OCI-LY7 (cell line): ENCODE results near the gene MLANA. TPM values are rescaled to one million over a fixed set of nuclear protein-coding genes. Genes with fewer than 3 reads are reported as not detected.

Experiments used
- BruUV-seq: library from RNA; stranded (reverse); fragments of 400-500 nt; replicated peaks from 2 replicates; lab custom pipeline; 2021; lab: Mats Ljungman, UMichigan
- CTCF ChIA-PET: fragments of 300-600 bp; sonication (Branson Sonifier 250); formaldehyde crosslinking; loops from one replicate; lab custom pipeline; 2022; ENCODE audit warnings: antibody characterized with exemption; ENCODE audit not compliant: unreplicated experiment; lab: Charles Lee
- POLR2A ChIA-PET: fragments of 300-600 bp; sonication (Branson Sonifier 250); formaldehyde crosslinking; loops from one replicate; lab custom pipeline; 2022; ENCODE audit warnings: antibody characterized with exemption; lab: Charles Lee
- DNase-seq: peaks from one replicate; pipeline ENCODE4 v3.0.0-alpha.2; 2015; ENCODE audit warnings: low spot score
- H2AFZ ChIP-seq: fragments of 200-600 bp; sonication (generic), shearing (Covaris generic); 2 replicates; pipeline ENCODE4 v1.6.1; 2014; ENCODE audit warnings: mild to moderate bottlenecking, antibody characterized with exemption, low read length, moderate library complexity
- H3K27ac ChIP-seq: fragments of 200-600 bp; sonication (generic); 2 replicates; pipeline ENCODE4 v1.5.1; 2014; ENCODE audit warnings: mixed run types, low read depth, mild to moderate bottlenecking, moderate library complexity, low read length, inconsistent platforms; ENCODE audit not compliant: poor library complexity, severe bottlenecking
- H3K36me3 ChIP-seq: fragments of 200-600 bp; sonication (generic); 2 replicates; pipeline ENCODE4 v1.6.1; 2014; ENCODE audit warnings: mild to moderate bottlenecking, antibody characterized with exemption, low read length, moderate library complexity, mixed read lengths; ENCODE audit not compliant: insufficient read depth
- H3K4me1 ChIP-seq: fragments of 200-600 bp; sonication (generic); 2 replicates; pipeline ENCODE4 v1.5.1; 2014; ENCODE audit warnings: mild to moderate bottlenecking, low read length; ENCODE audit not compliant: insufficient read depth, poor library complexity, severe bottlenecking
- H3K4me2 ChIP-seq: fragments of 200-600 bp; sonication (generic); 2 replicates; pipeline ENCODE4 v1.6.1; 2014; ENCODE audit warnings: mild to moderate bottlenecking, low read length
- H3K4me3 ChIP-seq: fragments of 200-600 bp; sonication (generic); 2 replicates; pipeline ENCODE4 v1.5.1; 2014; ENCODE audit warnings: mild to moderate bottlenecking, low read depth, low read length; ENCODE audit not compliant: poor library complexity, severe bottlenecking
- H3K79me2 ChIP-seq: fragments of 200-600 bp; sonication (generic); 2 replicates; pipeline ENCODE4 v1.6.1; 2016; ENCODE audit warnings: low read depth, mild to moderate bottlenecking, low read length, moderate library complexity, mixed read lengths; ENCODE audit not compliant: insufficient read depth
- H3K9me2 ChIP-seq: fragments of 200-600 bp; sonication (generic); 2 replicates; pipeline ENCODE4 v1.6.1; 2016; ENCODE audit warnings: mild to moderate bottlenecking, low read length, mixed read lengths; ENCODE audit not compliant: insufficient read depth
- H3K9me3 ChIP-seq: fragments of 200-600 bp; sonication (generic); 2 replicates; pipeline ENCODE4 v1.6.1; 2014; ENCODE audit warnings: mild to moderate bottlenecking, mixed run types, low read length, mixed read lengths
- H4K20me1 ChIP-seq: fragments of 200-600 bp; sonication (generic); 2 replicates; pipeline ENCODE4 v1.6.1; 2014; ENCODE audit warnings: mild to moderate bottlenecking, antibody characterized with exemption, low read length, moderate library complexity, mixed read lengths; ENCODE audit not compliant: insufficient read depth
- EZH2phosphoT487 ChIP-seq: fragments of 200-600 bp; sonication (generic); IDR thresholded peaks from 2 replicates; pipeline ENCODE4 v1.6.1; 2018; ENCODE audit warnings: low read depth, borderline replicate concordance, mild to moderate bottlenecking, mixed run types, antibody characterized with exemption, low read length, moderate library complexity, mixed read lengths
- intact Hi-C: fragments of 100-400 bp; cut with micrococcal nuclease; formaldehyde crosslinking; loops from one replicate; pipeline ENCODE4 v1.10.0; 2022; ENCODE audit not compliant: unreplicated experiment
- total RNA-seq, 2 experiments: library from RNA; depleted of rRNA in 1 of 2; stranded (reverse); fragments of >200 nt in 1 of 2; shearing (Covaris generic) in 1 of 2; gene quantifications; 2 replicates each; pipeline ENCODE4 v1.2.3, GENCODE V29; 2014 to 2022
- TF ChIP-seq, protein P1 (sequence below): fragments of 200-600 bp; sonication (generic); conservative IDR thresholded peaks from 2 replicates; pipeline ENCODE4 v1.5.1; 2014; ENCODE audit warnings: mild to moderate bottlenecking, antibody characterized with exemption, low read length, moderate library complexity, mixed read lengths

The MLANA gene
- total RNA-seq, 2 experiments from 2014 or later = not detected

- ChIA-PET POLR2A (interaction anchor here (0.7 to 1.5 kb wide), 5 partner anchors 11 to 558 kb away, joined by 3 to 4 read pairs (median 3); no protein-coding TSS in a partner anchor), CTCF (no interaction called here)
- no TSS peak for BruUV-seq
- TF ChIP-seq, protein P1, sequence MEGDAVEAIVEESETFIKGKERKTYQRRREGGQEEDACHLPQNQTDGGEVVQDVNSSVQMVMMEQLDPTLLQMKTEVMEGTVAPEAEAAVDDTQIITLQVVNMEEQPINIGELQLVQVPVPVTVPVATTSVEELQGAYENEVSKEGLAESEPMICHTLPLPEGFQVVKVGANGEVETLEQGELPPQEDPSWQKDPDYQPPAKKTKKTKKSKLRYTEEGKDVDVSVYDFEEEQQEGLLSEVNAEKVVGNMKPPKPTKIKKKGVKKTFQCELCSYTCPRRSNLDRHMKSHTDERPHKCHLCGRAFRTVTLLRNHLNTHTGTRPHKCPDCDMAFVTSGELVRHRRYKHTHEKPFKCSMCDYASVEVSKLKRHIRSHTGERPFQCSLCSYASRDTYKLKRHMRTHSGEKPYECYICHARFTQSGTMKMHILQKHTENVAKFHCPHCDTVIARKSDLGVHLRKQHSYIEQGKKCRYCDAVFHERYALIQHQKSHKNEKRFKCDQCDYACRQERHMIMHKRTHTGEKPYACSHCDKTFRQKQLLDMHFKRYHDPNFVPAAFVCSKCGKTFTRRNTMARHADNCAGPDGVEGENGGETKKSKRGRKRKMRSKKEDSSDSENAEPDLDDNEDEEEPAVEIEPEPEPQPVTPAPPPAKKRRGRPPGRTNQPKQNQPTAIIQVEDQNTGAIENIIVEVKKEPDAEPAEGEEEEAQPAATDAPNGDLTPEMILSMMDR = no peak
- TF ChIP-seq EZH2phosphoT487 = no peak
- Histone ChIP-seq H2AFZ (no peak overlapping the region), H3K9me2 (no peaks in the 10 kb centered on the region), H3K36me3 (no peaks in the 10 kb centered on the region), H3K4me3 (no peak overlapping the region), H3K4me1 (no peaks in the 10 kb centered on the region), H3K79me2 (no peaks in the 10 kb centered on the region), H3K27ac (no peak overlapping the region), H4K20me1 (no peaks in the 10 kb centered on the region), H3K4me2 (no peak overlapping the region), H3K9me3 (no peaks in the 10 kb centered on the region)
- DNase-seq = no peak
- intact Hi-C loops = no loop called here
Observed at GRCh38 chr9:5902377-5902776, 11.7 kb downstream of the MLANA start.

DNA sequence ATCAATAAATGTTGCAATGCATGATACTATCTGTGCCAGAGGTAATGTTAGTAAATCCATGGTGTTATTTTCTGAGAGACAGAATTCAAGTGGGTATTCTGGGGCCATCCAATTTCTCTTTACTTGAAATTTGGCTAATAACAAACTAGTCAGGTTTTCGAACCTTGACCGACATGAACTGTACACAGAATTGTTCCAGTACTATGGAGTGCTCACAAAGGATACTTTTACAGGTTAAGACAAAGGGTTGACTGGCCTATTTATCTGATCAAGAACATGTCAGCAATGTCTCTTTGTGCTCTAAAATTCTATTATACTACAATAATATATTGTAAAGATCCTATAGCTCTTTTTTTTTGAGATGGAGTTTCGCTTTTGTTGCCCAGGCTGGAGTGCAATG, 18.2 kb downstream of the MLANA start:
- H3K36me3 ChIP-seq = no peaks in the 10 kb centered on the region
- no peaks in the 10 kb centered on the region for H3K9me2 ChIP-seq
- H4K20me1 ChIP-seq = no peaks in the 10 kb centered on the region
- intact Hi-C loops = no loop called here
- no peaks in the 10 kb centered on the region for H3K9me3 ChIP-seq
- no peak overlapping the region for H3K4me2 ChIP-seq
- DNase-seq = no peak
- no TSS peak for BruUV-seq
- no peak for TF ChIP-seq EZH2phosphoT487
- TF ChIP-seq, protein P1 = no peak
- ChIA-PET CTCF (interaction anchor here (0.6 kb wide), 1 partner anchor 1855 kb away, joined by 3 read pairs; no protein-coding TSS in a partner anchor), POLR2A (interaction anchor here (0.6 kb wide), 1 partner anchor 118 kb away, joined by 4 read pairs; no protein-coding TSS in a partner anchor)
- H3K27ac ChIP-seq = no peak overlapping the region
- no peak overlapping the region for H3K4me3 ChIP-seq
- H2AFZ ChIP-seq = no peak overlapping the region
- no peaks in the 10 kb centered on the region for H3K79me2 ChIP-seq
- H3K4me1 ChIP-seq = no peaks in the 10 kb centered on the region

GRCh38 chr9:5909976-5910375, 19.3 kb downstream of the MLANA start:
- TF ChIP-seq EZH2phosphoT487 = no peak
- TF ChIP-seq, protein P1 = no peak
- H4K20me1 ChIP-seq = no peaks in the 10 kb centered on the region
- POLR2A ChIA-PET = no interaction called here
- CTCF ChIA-PET = no interaction called here
- H3K9me2 ChIP-seq = no peaks in the 10 kb centered on the region
- no peak overlapping the region for H3K4me2 ChIP-seq
- BruUV-seq = no TSS peak
- H3K36me3 ChIP-seq = no peaks in the 10 kb centered on the region
- no peaks in the 10 kb centered on the region for H3K9me3 ChIP-seq
- DNase-seq = no peak
- no peak overlapping the region for H3K4me3 ChIP-seq
- intact Hi-C loops = no loop called here
- H3K27ac ChIP-seq = no peak overlapping the region
- H2AFZ ChIP-seq = no peak overlapping the region
- no peaks in the 10 kb centered on the region for H3K4me1 ChIP-seq
- no peaks in the 10 kb centered on the region for H3K79me2 ChIP-seq
